H1 (cell line): Measurements from ENCODE around the gene HDAC7. TPM values are rescaled to one million over a fixed set of nuclear protein-coding genes. Genes with fewer than 3 reads are reported as not detected.

Experiments
- CTCF ChIA-PET: fragments of 300-600 bp; sonication (Branson Sonifier 250); formaldehyde crosslinking; loops from one replicate; lab custom pipeline; 2021; ENCODE audit not compliant: partially characterized antibody; lab: Charles Lee
- POLR2A ChIA-PET: fragments of 300-600 bp; sonication (Branson Sonifier 250); formaldehyde crosslinking; loops from one replicate; lab custom pipeline; 2021; ENCODE audit warnings: inconsistent platforms; ENCODE audit not compliant: partially characterized antibody; lab: Charles Lee
- DNase-seq, 2 experiments: peaks; one replicate each; pipeline versions ENCODE4 v3.0.0 to v3.0.0-alpha.2; 2010 to 2022; ENCODE audit warnings: low spot score in 2 of 2, low read depth in 1 of 2, mixed read lengths in 1 of 2
- FAIRE-seq: peaks from 2 replicates; lab custom pipeline; 2011; peaks lifted over from hg19 to GRCh38; lab: Jason Lieb, UNC
- H2AFZ ChIP-seq: 2 replicates; pipeline ENCODE4 v1.8.1; 2012; ENCODE audit warnings: low read length, inconsistent platforms
- H2AK5ac ChIP-seq: 2 replicates; pipeline ENCODE4 v1.6.1; 2013; ENCODE audit warnings: low read depth, low read length
- H2BK120ac ChIP-seq: replicated peaks from 2 replicates; pipeline ENCODE3; 2013; ENCODE audit warnings: low read depth, low read length, inconsistent platforms
- H2BK12ac ChIP-seq: 2 replicates; pipeline ENCODE4 v1.6.1; 2013; ENCODE audit warnings: low read depth, low read length
- H2BK15ac ChIP-seq: 2 replicates; pipeline ENCODE4 v1.6.1; 2013; ENCODE audit warnings: low read length
- H2BK20ac ChIP-seq: 2 replicates; pipeline ENCODE4 v1.6.1; 2013; ENCODE audit warnings: low read length
- H2BK5ac ChIP-seq: 2 replicates; pipeline ENCODE4 v1.6.1; 2013; ENCODE audit warnings: low read depth, low read length
- H3K14ac ChIP-seq: 2 replicates; pipeline ENCODE4 v1.6.1; 2013; ENCODE audit warnings: inconsistent platforms; ENCODE audit not compliant: insufficient read length
- H3K18ac ChIP-seq: 2 replicates; pipeline ENCODE4 v1.6.1; 2013; ENCODE audit warnings: low read length; ENCODE audit errors: extremely low read depth
- H3K23ac ChIP-seq: 2 replicates; pipeline ENCODE4 v1.6.1; 2013; ENCODE audit warnings: inconsistent platforms; ENCODE audit not compliant: insufficient read length
- H3K23me2 ChIP-seq: 2 replicates; pipeline ENCODE4 v1.6.1; 2013; ENCODE audit warnings: low read depth, low read length
- H3K27ac ChIP-seq: 2 replicates; pipeline ENCODE4 v1.6.1; 2011; ENCODE audit warnings: low read depth, low read length, inconsistent platforms
- H3K27me3 ChIP-seq, 4 experiments: replicated peaks in 1 of 4; 1 replicate in 1 of 4; 2 replicates in 3 of 4; pipeline versions ENCODE4 v1.6.1 to v1.8.1; 2011 to 2013; ENCODE audit warnings: low read length in 3 of 4, mild to moderate bottlenecking in 3 of 4, inconsistent platforms in 2 of 4, mixed read lengths in 2 of 4, moderate library complexity in 1 of 4; ENCODE audit not compliant: control insufficient read depth in 3 of 4, insufficient read depth in 3 of 4; ENCODE audit errors: extremely low read depth in 1 of 4
- H3K36me3 ChIP-seq, 4 experiments: 2 replicates each; pipeline versions ENCODE4 v1.6.1 to v1.8.1; 2011 to 2013; ENCODE audit warnings: mild to moderate bottlenecking in 4 of 4, low read length in 3 of 4, moderate library complexity in 2 of 4, control low read depth in 1 of 4, inconsistent platforms in 1 of 4; ENCODE audit not compliant: insufficient read depth in 4 of 4, control insufficient read depth in 2 of 4
- H3K4ac ChIP-seq: replicated peaks from 2 replicates; pipeline ENCODE3; 2013; ENCODE audit warnings: low read length, low read depth, mixed read lengths, inconsistent platforms; ENCODE audit not compliant: insufficient read length
- H3K4me1 ChIP-seq, 4 experiments: replicated peaks in 1 of 4; 1 replicate in 1 of 4; 2 replicates in 3 of 4; pipeline versions ENCODE4 v1.6.1 to v1.8.1; 2011 to 2013; ENCODE audit warnings: low read length in 3 of 4, inconsistent platforms in 2 of 4, mixed read lengths in 1 of 4; ENCODE audit not compliant: insufficient read depth in 4 of 4, control insufficient read depth in 3 of 4
- H3K4me2 ChIP-seq, 2 experiments: 2 replicates each; pipeline versions ENCODE4 v1.6.1 to v1.8.1; 2011 to 2013; ENCODE audit warnings: low read depth in 2 of 2, low read length in 2 of 2, control low read depth in 1 of 2, inconsistent platforms in 1 of 2, mild to moderate bottlenecking in 1 of 2; ENCODE audit not compliant: insufficient read depth in 1 of 2
- H3K4me3 ChIP-seq, 4 experiments: fragments of 200-600, 300-600 bp in 1 of 4; sonication (generic), shearing (Covaris generic), sonication (Bioruptor Twin) in 1 of 4; 2 replicates each; pipeline versions ENCODE4 v1.5.1 to v1.8.1; 2011 to 2016; ENCODE audit warnings: low read length in 4 of 4, low read depth in 3 of 4, control low read depth in 2 of 4, inconsistent platforms in 2 of 4, mild to moderate bottlenecking in 2 of 4, mixed read lengths in 1 of 4, moderate library complexity in 1 of 4; ENCODE audit not compliant: insufficient read depth in 2 of 4; ENCODE audit errors: extremely low read depth in 1 of 4
- H3K56ac ChIP-seq: replicated peaks from 2 replicates; pipeline ENCODE3; 2013; ENCODE audit warnings: low read depth, mild to moderate bottlenecking, mixed read lengths, low read length, inconsistent platforms; ENCODE audit not compliant: insufficient read length
- H3K79me1 ChIP-seq: 2 replicates; pipeline ENCODE4 v1.6.1; 2013; ENCODE audit warnings: low read depth, low read length, control low read depth
- H3K79me2 ChIP-seq, 2 experiments: 2 replicates each; pipeline versions ENCODE4 v1.6.1 to v1.8.1; 2012 to 2013; ENCODE audit warnings: low read length in 2 of 2, mild to moderate bottlenecking in 2 of 2, inconsistent platforms in 1 of 2; ENCODE audit not compliant: insufficient read depth in 2 of 2, control insufficient read depth in 1 of 2
- H3K9ac ChIP-seq, 4 experiments: replicated peaks in 1 of 4; 1 replicate in 1 of 4; 2 replicates in 3 of 4; pipeline versions ENCODE4 v1.6.1 to v1.8.1; 2011 to 2013; ENCODE audit warnings: low read depth in 3 of 4, low read length in 3 of 4, control low read depth in 2 of 4, mild to moderate bottlenecking in 2 of 4, moderate library complexity in 2 of 4, inconsistent platforms in 1 of 4; ENCODE audit errors: extremely low read depth in 1 of 4
- H3K9me3 ChIP-seq, 2 experiments: 2 replicates each; pipeline versions ENCODE4 v1.6.1 to v1.8.1; 2012 to 2013; ENCODE audit warnings: mild to moderate bottlenecking in 2 of 2, moderate library complexity in 2 of 2, control low read depth in 1 of 2, inconsistent platforms in 1 of 2, low read depth in 1 of 2, low read length in 1 of 2, mixed read lengths in 1 of 2; ENCODE audit not compliant: insufficient read depth in 2 of 2
- H4K20me1 ChIP-seq, 2 experiments: replicated peaks in 1 of 2; 2 replicates each; pipeline versions ENCODE3 to v1.8.1; 2011 to 2013; ENCODE audit warnings: inconsistent platforms in 2 of 2, low read length in 2 of 2, mild to moderate bottlenecking in 1 of 2; ENCODE audit not compliant: insufficient read depth in 2 of 2, control insufficient read depth in 1 of 2
- H4K5ac ChIP-seq: 2 replicates; pipeline ENCODE4 v1.6.1; 2013; ENCODE audit warnings: low read length, low read depth, mixed read lengths, inconsistent platforms; ENCODE audit not compliant: insufficient read length
- H4K8ac ChIP-seq: 2 replicates; pipeline ENCODE4 v1.8.0; 2013; ENCODE audit warnings: mild to moderate bottlenecking, moderate library complexity, low read length, inconsistent platforms; ENCODE audit not compliant: insufficient read depth; ENCODE audit errors: extremely low read depth
- H4K91ac ChIP-seq: replicated peaks from 2 replicates; pipeline ENCODE3; 2013; ENCODE audit warnings: low read length, mixed read lengths, inconsistent platforms; ENCODE audit not compliant: insufficient read length
- BACH1 ChIP-seq: IDR thresholded peaks from 2 replicates; pipeline ENCODE4 v1.6.1; 2012; ENCODE audit warnings: low read length, improper control_type of control experiment
- BRCA1 ChIP-seq: IDR thresholded peaks from 2 replicates; pipeline ENCODE4 v1.6.1; 2012; ENCODE audit warnings: low read depth, low read length, improper control_type of control experiment
- CHD1 ChIP-seq: IDR thresholded peaks from 2 replicates; pipeline ENCODE4 v1.6.1; 2012; ENCODE audit warnings: low read depth, low read length, improper control_type of control experiment
- E2F6 ChIP-seq: IDR thresholded peaks from 2 replicates; pipeline ENCODE4 v1.6.1; 2012; ENCODE audit warnings: inconsistent platforms
- EGR1 ChIP-seq: IDR thresholded peaks from 2 replicates; pipeline ENCODE4 v1.6.1; 2011; ENCODE audit warnings: low read depth, low read length, borderline replicate concordance
- RFX5 ChIP-seq: IDR thresholded peaks from 2 replicates; pipeline ENCODE4 v1.6.1; 2011; ENCODE audit warnings: low read depth, low read length, improper control_type of control experiment, borderline replicate concordance
- SIN3A ChIP-seq, 2 experiments: IDR thresholded peaks in 1 of 2; conservative IDR thresholded peaks in 1 of 2; 2 replicates each; pipeline ENCODE4 v1.6.1; 2011 to 2012; ENCODE audit warnings: low read length in 2 of 2, improper control_type of control experiment in 1 of 2, low read depth in 1 of 2, mild to moderate bottlenecking in 1 of 2
- TCF12 ChIP-seq: IDR thresholded peaks from 2 replicates; pipeline ENCODE4 v1.6.1; 2011; ENCODE audit warnings: low read depth, mild to moderate bottlenecking, low read length
- WGBS, 2 experiments: shearing (Covaris generic) in 1 of 2; methylation state at CpG; one replicate each; pipeline versions ENCODE4 v1.1.6 to v1.1.7; 2013 to 2015; ENCODE audit warnings: low lambda C conversion rate in 2 of 2, mixed read lengths in 2 of 2, inconsistent platforms in 1 of 2, low coverage in 1 of 2, missing lambda C conversion rate in 1 of 2; ENCODE audit not compliant: insufficient replicate concordance in 2 of 2, insufficient coverage in 1 of 2, insufficient read length in 1 of 2; ENCODE audit errors: extremely low coverage in 1 of 2, missing lambda C conversion rate in 1 of 2; 5-methylcytosine and 5-hydroxymethylcytosine counted together
- polyA plus RNA-seq, 7 experiments: library from polyadenylated mRNA; depleted of rRNA in 3 of 7; stranded (reverse) in 5 of 7; unstranded in 2 of 7; fragments of >200 nt in 5 of 7; fragments of 200-250 nt in 2 of 7; gene quantifications; 1 replicate in 5 of 7; 2 replicates in 1 of 7; 4 replicates in 1 of 7; pipeline versions ENCODE4 v1.2.1 to v1.2.3, GENCODE V29; 2011 to 2013; ENCODE audit warnings: missing spikeins in 2 of 7, mixed read lengths in 2 of 7
- total RNA-seq: library from RNA; stranded (reverse); fragmentation: NEBNext Ultra II Directional; extraction: Animal tissue kit (Norgen Biotek cat#: 25700); gene quantifications from 2 replicates; pipeline ENCODE4 v1.2.1, GENCODE V29; 2021

HDAC7 gene
- total and polyA plus RNA-seq, 2 of the 8 experiments (the other 6 are each of a cell fraction or from before 2014, with no cell fraction given): 25.5 to 84.9 TPM

DNA sequence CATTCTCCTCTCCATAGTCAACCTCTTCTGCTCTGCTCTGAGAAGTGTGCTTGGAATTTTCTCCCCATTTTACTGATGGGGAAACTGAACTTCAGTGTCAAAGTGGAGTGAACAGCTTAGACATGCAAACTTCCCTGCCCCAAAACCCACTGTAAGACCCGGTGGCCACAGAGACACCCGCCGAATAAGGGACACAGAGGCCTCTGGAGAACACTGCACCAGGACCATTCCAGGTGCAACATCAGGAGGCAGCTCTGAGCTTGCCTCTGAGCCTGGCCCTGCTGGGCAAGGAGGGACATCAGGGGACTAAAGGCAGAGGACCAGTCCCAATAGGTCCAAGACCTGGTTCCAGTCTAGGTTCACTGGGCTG lies 1.7 kb downstream of the HDAC7 start:
- H3K79me2 ChIP-seq: peaks cover 4 to 56% of the 10 kb centered on the region in 2 experiments; a peak in 3 of 4 replicates
- H3K36me3 ChIP-seq: no peaks in the 10 kb centered on the region
- H3K4ac ChIP-seq: no peak overlapping the region
- peak overlapping the region; percentile 42 to 82; a peak in 2 of 4 replicates for H3K4me2 ChIP-seq
- no peak overlapping the region for H2AFZ ChIP-seq
- no peak overlapping the region for H3K18ac ChIP-seq
- H3K23ac ChIP-seq: no peak overlapping the region
- no peak overlapping the region for H3K9ac ChIP-seq
- TF ChIP-seq CHD1: no peak
- TF ChIP-seq SIN3A (conservative IDR thresholded peaks at IDR 0.05 in 1 of 2, IDR thresholded peaks at IDR 0.05 in 1 of 2; ENCODE audit: low read depth in 1 of 2, low read length in 2 of 2): no peak
- no peak for TF ChIP-seq E2F6
- TF ChIP-seq BRCA1: no peak
- TF ChIP-seq TCF12: no peak
- TF ChIP-seq EGR1: no peak
- no peak for TF ChIP-seq RFX5
- TF ChIP-seq BACH1: no peak
- H3K4me3 ChIP-seq: peak overlapping the region in 1 of 4 experiments; percentile 79; a peak in 2 of 8 replicates
- 91% methylated on average over 3 of the region's 3 CpGs; no CpG with 5 or more reads in 1 of the 2 experiments for WGBS, 2 experiments
- no peaks in the 10 kb centered on the region for H3K9me3 ChIP-seq
- H2BK120ac ChIP-seq: no peak overlapping the region
- no peak overlapping the region for H4K8ac ChIP-seq
- H2AK5ac ChIP-seq: no peak overlapping the region
- no peak overlapping the region for H4K5ac ChIP-seq
- ChIA-PET CTCF (interaction anchor here (0.9 to 58.8 kb wide), 15 partner anchors 8 to 347 kb away, joined by 3 to 2001 read pairs (median 7); partner anchors contain the start of gene RAPGEF3), POLR2A (interaction anchor here (1.7 to 29.3 kb wide), 3 partner anchors 16 to 20 kb away, joined by 5 to 480 read pairs (median 12); no protein-coding TSS in a partner anchor)
- FAIRE-seq (no peak), DNase-seq (no peak)
- H2BK20ac ChIP-seq: no peak overlapping the region
- peaks cover 2 to 16% of the 10 kb centered on the region in 2 experiments for H4K20me1 ChIP-seq
- H3K14ac ChIP-seq: no peak overlapping the region
- peaks cover 14 to 58% (median 48%) of the 10 kb centered on the region in 4 experiments for H3K4me1 ChIP-seq
- H3K79me1 ChIP-seq: peaks cover 8% of the 10 kb centered on the region
- peak overlapping the region; percentile 22; the same call in 1 of the 2 replicates for H2BK12ac ChIP-seq
- H3K56ac ChIP-seq: no peak overlapping the region
- H3K27ac ChIP-seq: no peak overlapping the region
- no peak overlapping the region for H2BK15ac ChIP-seq
- H3K23me2 ChIP-seq: peaks cover 9% of the 10 kb centered on the region
- H4K91ac ChIP-seq: no peak overlapping the region
- peak overlapping the region; percentile 69; the same call in 1 of the 2 replicates for H2BK5ac ChIP-seq
- no peaks in the 10 kb centered on the region; a peak in 1 of 7 replicates for H3K27me3 ChIP-seq
